HCT116 (cell line): ENCODE results near the gene TBRG4. TPM values are rescaled to one million over a fixed set of nuclear protein-coding genes. Genes with fewer than 3 reads are reported as not detected.

ENCODE experiments used
- ATAC-seq: fragments of 200-7000 bp; cut with Tn5 transposase; 2 replicates; pipeline ENCODE4 v1.9.1; 2020; ENCODE audit warnings: mild to moderate bottlenecking, moderate library complexity
- BruUV-seq: library from RNA; stranded (reverse); fragments of 400-500 nt; replicated peaks from 2 replicates; lab custom pipeline; 2021; lab: Mats Ljungman, UMichigan
- CTCF ChIA-PET: fragments of 300-600 bp; sonication (Branson Sonifier 250); formaldehyde crosslinking; loops from one replicate; lab custom pipeline; 2021; ENCODE audit warnings: antibody characterized with exemption; lab: Charles Lee
- POLR2A ChIA-PET: fragments of 300-600, 350-600 bp; sonication (Branson Sonifier 250); formaldehyde crosslinking; loops from one replicate; lab custom pipeline; 2021; ENCODE audit warnings: antibody characterized with exemption; lab: Charles Lee
- RAD21 ChIA-PET, 2 experiments: fragments of 300-600 bp; sonication (Branson Sonifier 250); formaldehyde crosslinking; loops; one replicate each; lab custom pipeline; 2023; ENCODE audit warnings: low total read pairs in 2 of 2; ENCODE audit not compliant: uncharacterized antibody in 2 of 2, unreplicated experiment in 2 of 2, low non-redundant PET in 1 of 2; lab: Charles Lee
- DNase-seq: peaks from one replicate; pipeline ENCODE4 v3.0.0-alpha.2; 2010; ENCODE audit warnings: low read depth, low spot score
- H2AFZ ChIP-seq: fragments of 200-600 bp; shearing (Covaris generic), sonication (generic); 2 replicates; pipeline ENCODE4 v1.6.1; 2017; ENCODE audit warnings: low read depth, mixed run types, mixed read lengths, antibody characterized with exemption, low read length; ENCODE audit not compliant: poor library complexity, severe bottlenecking
- H3K27ac ChIP-seq: 2 replicates; pipeline ENCODE4 v1.5.1; 2012; ENCODE audit warnings: low read depth, low read length
- H3K27me3 ChIP-seq: fragments of 200-600 bp; sonication (generic); 2 replicates; pipeline ENCODE4 v1.6.1; 2016; ENCODE audit warnings: mixed run types, low read length, mixed read lengths; ENCODE audit not compliant: insufficient read depth
- H3K36me3 ChIP-seq, 2 experiments: fragments of 200-500 bp in 1 of 2; fragments of 200-600 bp in 1 of 2; sonication (Bioruptor generic) in 1 of 2; sonication (generic) in 1 of 2; 2 replicates each; pipeline versions ENCODE4 v1.5.1 to v1.6.1; 2014 to 2016; ENCODE audit warnings: low read length in 2 of 2, inconsistent platforms in 1 of 2, mixed read lengths in 1 of 2, mixed run types in 1 of 2; ENCODE audit not compliant: insufficient read depth in 2 of 2, control insufficient read depth in 1 of 2
- H3K4me1 ChIP-seq, 2 experiments: fragments of 200-600 bp in 1 of 2; sonication (generic) in 1 of 2; 2 replicates each; pipeline versions ENCODE4 v1.5.1 to v1.6.1; 2012 to 2017; ENCODE audit warnings: low read length in 2 of 2, inconsistent platforms in 1 of 2, mild to moderate bottlenecking in 1 of 2, mixed read lengths in 1 of 2, mixed run types in 1 of 2, moderate library complexity in 1 of 2; ENCODE audit not compliant: insufficient read depth in 2 of 2, control insufficient read depth in 1 of 2
- H3K4me2 ChIP-seq: fragments of 200-600 bp; sonication (generic); 2 replicates; pipeline ENCODE4 v1.6.1; 2017; ENCODE audit warnings: mixed run types, low read length, mixed read lengths
- H3K4me3 ChIP-seq, 2 experiments: fragments of 200-600 bp in 1 of 2; sonication (generic) in 1 of 2; replicated peaks in 1 of 2; 2 replicates each; pipeline ENCODE4 v1.5.1; 2011 to 2016; ENCODE audit warnings: low read length in 2 of 2, control low read depth in 1 of 2, low read depth in 1 of 2, mild to moderate bottlenecking in 1 of 2, mixed read lengths in 1 of 2, mixed run types in 1 of 2
- H3K79me2 ChIP-seq: fragments of 200-600 bp; sonication (generic); 2 replicates; pipeline ENCODE4 v1.6.1; 2017; ENCODE audit warnings: mild to moderate bottlenecking, mixed run types, low read length, moderate library complexity, mixed read lengths; ENCODE audit not compliant: insufficient read depth
- H3K9ac ChIP-seq: fragments of 200-600 bp; sonication (generic); 2 replicates; pipeline ENCODE4 v1.6.1; 2016; ENCODE audit warnings: low read length, mixed read lengths
- H3K9me2 ChIP-seq: fragments of 200-600 bp; sonication (generic), shearing (Covaris generic); 2 replicates; pipeline ENCODE4 v1.6.1; 2017; ENCODE audit warnings: mixed run types, mild to moderate bottlenecking, moderate library complexity; ENCODE audit not compliant: insufficient read depth
- H3K9me3 ChIP-seq, 2 experiments: fragments of 200-500 bp in 1 of 2; fragments of 200-600 bp in 1 of 2; sonication (Bioruptor generic) in 1 of 2; sonication (generic) in 1 of 2; 2 replicates each; pipeline ENCODE4 v1.6.1; 2014 to 2017; ENCODE audit warnings: low read length in 2 of 2, mixed read lengths in 2 of 2, inconsistent platforms in 1 of 2, low read depth in 1 of 2, mild to moderate bottlenecking in 1 of 2, mixed run types in 1 of 2, moderate library complexity in 1 of 2; ENCODE audit not compliant: control insufficient read depth in 1 of 2, insufficient read depth in 1 of 2
- H4K20me1 ChIP-seq: fragments of 200-600 bp; sonication (generic), shearing (Covaris generic); 2 replicates; pipeline ENCODE4 v1.6.1; 2017; ENCODE audit warnings: mixed run types, mild to moderate bottlenecking, moderate library complexity; ENCODE audit not compliant: insufficient read depth
- CBX3 ChIP-seq: IDR thresholded peaks from 2 replicates; pipeline ENCODE4 v1.6.1; 2012; ENCODE audit warnings: low read depth
- CEBPB ChIP-seq: IDR thresholded peaks from 2 replicates; pipeline ENCODE4 v1.6.1; 2012; ENCODE audit warnings: low read depth
- EGR1 ChIP-seq: IDR thresholded peaks from 2 replicates; pipeline ENCODE4 v1.6.1; 2012; ENCODE audit warnings: low read depth
- ELF1 ChIP-seq: IDR thresholded peaks from 2 replicates; pipeline ENCODE4 v1.6.1; 2012; ENCODE audit warnings: low read depth, borderline replicate concordance
- EZH2 ChIP-seq: fragments of 200-600 bp; sonication (generic); IDR thresholded peaks from 2 replicates; pipeline ENCODE4 v1.6.1; 2017; ENCODE audit warnings: antibody characterized with exemption, mixed run types
- EZH2phosphoT487 ChIP-seq: fragments of 200-600 bp; IDR thresholded peaks from 2 replicates; pipeline ENCODE4 v1.6.1; 2018; ENCODE audit warnings: antibody characterized with exemption, borderline replicate concordance
- FOSL1 ChIP-seq: IDR thresholded peaks from 2 replicates; pipeline ENCODE4 v1.6.1; 2012; ENCODE audit warnings: low read depth
- JUND ChIP-seq: IDR thresholded peaks from 2 replicates; pipeline ENCODE4 v1.6.1; 2012
- RAD21 ChIP-seq: IDR thresholded peaks from 2 replicates; pipeline ENCODE4 v1.6.1; 2012; ENCODE audit warnings: low read depth, mild to moderate bottlenecking
- SP1 ChIP-seq: IDR thresholded peaks from 2 replicates; pipeline ENCODE4 v1.6.1; 2012; ENCODE audit warnings: low read depth
- SRF ChIP-seq: IDR thresholded peaks from 2 replicates; pipeline ENCODE4 v1.6.1; 2012; ENCODE audit warnings: low read depth
- TCF7L2 ChIP-seq: IDR thresholded peaks from 2 replicates; pipeline ENCODE4 v1.7.0; 2011; ENCODE audit warnings: borderline replicate concordance, inconsistent platforms; ENCODE audit not compliant: insufficient read depth, insufficient read length; ENCODE audit errors: extremely low read depth
- YY1 ChIP-seq: IDR thresholded peaks from 2 replicates; pipeline ENCODE4 v1.6.1; 2011; ENCODE audit warnings: low read length, low read depth, moderate library complexity, mild to moderate bottlenecking; ENCODE audit not compliant: insufficient replicate concordance; ENCODE audit errors: extremely low read depth
- ZNF274 ChIP-seq: fragments of 200-500 bp; sonication (Bioruptor generic); IDR thresholded peaks from 2 replicates; pipeline ENCODE4 v1.6.1; 2014; ENCODE audit warnings: mild to moderate bottlenecking, low read depth, low read length, inconsistent platforms
- intact Hi-C: fragments of 100-400 bp; cut with micrococcal nuclease; formaldehyde crosslinking; loops from 2 replicates; pipeline ENCODE4 v1.10.0; 2022
- total RNA-seq: library from RNA; stranded (reverse); gene quantifications from one replicate; pipeline ENCODE4 v1.2.1, GENCODE V29; 2021; ENCODE audit not compliant: unreplicated experiment
- TF ChIP-seq, protein P1 (sequence below): IDR thresholded peaks from 2 replicates; pipeline ENCODE4 v1.6.1; 2012; ENCODE audit warnings: low read depth
- TF ChIP-seq, protein P2 (sequence below), 3 experiments: fragments of 200-600 bp in 1 of 3; sonication (generic) in 1 of 3; IDR thresholded peaks in 2 of 3; conservative IDR thresholded peaks in 1 of 3; 2 replicates each; pipeline ENCODE4 v1.5.1; 2012 to 2017; ENCODE audit warnings: low read depth in 2 of 3, low read length in 2 of 3, antibody characterized with exemption in 1 of 3, borderline replicate concordance in 1 of 3, control low read depth in 1 of 3, mild to moderate bottlenecking in 1 of 3, mixed read lengths in 1 of 3, mixed run types in 1 of 3, moderate library complexity in 1 of 3; ENCODE audit not compliant: insufficient read depth in 1 of 3
- TF ChIP-seq, protein P3 (sequence below): IDR thresholded peaks from 2 replicates; pipeline ENCODE4 v1.6.1; 2012
- TF ChIP-seq, protein P4 (sequence below): IDR thresholded peaks from 2 replicates; pipeline ENCODE4 v1.6.1; 2011; ENCODE audit warnings: mild to moderate bottlenecking, low read length, moderate library complexity; ENCODE audit not compliant: insufficient replicate concordance; ENCODE audit errors: extremely low read depth
- TF ChIP-seq, protein P5 (sequence below): IDR thresholded peaks from 2 replicates; pipeline ENCODE4 v1.6.1; 2012

The TBRG4 gene
- total RNA-seq, 1 experiment from 2014 or later, result 136 TPM

DNA sequence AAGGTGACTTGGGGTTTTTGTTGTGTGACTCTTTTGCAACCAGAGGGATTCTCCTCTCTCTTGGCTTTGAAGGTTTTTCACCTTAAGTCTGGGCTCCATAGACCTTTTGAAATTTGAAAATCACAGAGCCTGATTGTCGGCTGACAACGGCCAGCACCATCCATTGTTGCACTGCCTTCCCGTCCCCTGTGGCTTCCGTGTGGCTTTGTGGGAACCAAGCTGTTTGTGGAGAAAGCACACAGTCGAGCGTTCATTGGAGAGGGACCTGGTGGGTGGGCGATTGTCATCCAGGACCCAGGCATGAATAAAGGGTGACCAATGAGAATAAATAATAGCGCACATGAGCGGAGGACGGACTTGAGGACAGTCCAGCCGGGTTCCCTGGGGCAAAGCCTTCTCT lies 38.7 kb upstream of the TBRG4 start:
- H3K9me3 ChIP-seq, result no peaks in the 10 kb centered on the region
- H3K9me2 ChIP-seq, result no peaks in the 10 kb centered on the region
- H3K27me3 ChIP-seq, result no peaks in the 10 kb centered on the region; the same call in 1 of the 2 replicates
- H3K4me2 ChIP-seq, result no peak overlapping the region
- H3K79me2 ChIP-seq, result no peaks in the 10 kb centered on the region
- H3K4me1 ChIP-seq, result peaks cover 0 to 7% of the 10 kb centered on the region in 2 experiments; a peak in 1 of 4 replicates
- ATAC-seq, result no peak
- H4K20me1 ChIP-seq, result no peaks in the 10 kb centered on the region; the same call in 1 of the 2 replicates
- DNase-seq, result no peak
- ChIA-PET RAD21 (no interaction called here), CTCF (no interaction called here), POLR2A (no interaction called here)
- no peak overlapping the region for H3K4me3 ChIP-seq
- no peaks in the 10 kb centered on the region for H3K36me3 ChIP-seq
- no TSS peak for BruUV-seq
- H2AFZ ChIP-seq, result no peak overlapping the region
- no peak overlapping the region for H3K27ac ChIP-seq
- no peak for TF ChIP-seq CEBPB
- no peak for TF ChIP-seq EZH2phosphoT487
- TF ChIP-seq ZNF274, result no peak
- TF ChIP-seq, protein P1, sequence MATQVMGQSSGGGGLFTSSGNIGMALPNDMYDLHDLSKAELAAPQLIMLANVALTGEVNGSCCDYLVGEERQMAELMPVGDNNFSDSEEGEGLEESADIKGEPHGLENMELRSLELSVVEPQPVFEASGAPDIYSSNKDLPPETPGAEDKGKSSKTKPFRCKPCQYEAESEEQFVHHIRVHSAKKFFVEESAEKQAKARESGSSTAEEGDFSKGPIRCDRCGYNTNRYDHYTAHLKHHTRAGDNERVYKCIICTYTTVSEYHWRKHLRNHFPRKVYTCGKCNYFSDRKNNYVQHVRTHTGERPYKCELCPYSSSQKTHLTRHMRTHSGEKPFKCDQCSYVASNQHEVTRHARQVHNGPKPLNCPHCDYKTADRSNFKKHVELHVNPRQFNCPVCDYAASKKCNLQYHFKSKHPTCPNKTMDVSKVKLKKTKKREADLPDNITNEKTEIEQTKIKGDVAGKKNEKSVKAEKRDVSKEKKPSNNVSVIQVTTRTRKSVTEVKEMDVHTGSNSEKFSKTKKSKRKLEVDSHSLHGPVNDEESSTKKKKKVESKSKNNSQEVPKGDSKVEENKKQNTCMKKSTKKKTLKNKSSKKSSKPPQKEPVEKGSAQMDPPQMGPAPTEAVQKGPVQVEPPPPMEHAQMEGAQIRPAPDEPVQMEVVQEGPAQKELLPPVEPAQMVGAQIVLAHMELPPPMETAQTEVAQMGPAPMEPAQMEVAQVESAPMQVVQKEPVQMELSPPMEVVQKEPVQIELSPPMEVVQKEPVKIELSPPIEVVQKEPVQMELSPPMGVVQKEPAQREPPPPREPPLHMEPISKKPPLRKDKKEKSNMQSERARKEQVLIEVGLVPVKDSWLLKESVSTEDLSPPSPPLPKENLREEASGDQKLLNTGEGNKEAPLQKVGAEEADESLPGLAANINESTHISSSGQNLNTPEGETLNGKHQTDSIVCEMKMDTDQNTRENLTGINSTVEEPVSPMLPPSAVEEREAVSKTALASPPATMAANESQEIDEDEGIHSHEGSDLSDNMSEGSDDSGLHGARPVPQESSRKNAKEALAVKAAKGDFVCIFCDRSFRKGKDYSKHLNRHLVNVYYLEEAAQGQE, result no peak
- TF ChIP-seq, protein P2, sequence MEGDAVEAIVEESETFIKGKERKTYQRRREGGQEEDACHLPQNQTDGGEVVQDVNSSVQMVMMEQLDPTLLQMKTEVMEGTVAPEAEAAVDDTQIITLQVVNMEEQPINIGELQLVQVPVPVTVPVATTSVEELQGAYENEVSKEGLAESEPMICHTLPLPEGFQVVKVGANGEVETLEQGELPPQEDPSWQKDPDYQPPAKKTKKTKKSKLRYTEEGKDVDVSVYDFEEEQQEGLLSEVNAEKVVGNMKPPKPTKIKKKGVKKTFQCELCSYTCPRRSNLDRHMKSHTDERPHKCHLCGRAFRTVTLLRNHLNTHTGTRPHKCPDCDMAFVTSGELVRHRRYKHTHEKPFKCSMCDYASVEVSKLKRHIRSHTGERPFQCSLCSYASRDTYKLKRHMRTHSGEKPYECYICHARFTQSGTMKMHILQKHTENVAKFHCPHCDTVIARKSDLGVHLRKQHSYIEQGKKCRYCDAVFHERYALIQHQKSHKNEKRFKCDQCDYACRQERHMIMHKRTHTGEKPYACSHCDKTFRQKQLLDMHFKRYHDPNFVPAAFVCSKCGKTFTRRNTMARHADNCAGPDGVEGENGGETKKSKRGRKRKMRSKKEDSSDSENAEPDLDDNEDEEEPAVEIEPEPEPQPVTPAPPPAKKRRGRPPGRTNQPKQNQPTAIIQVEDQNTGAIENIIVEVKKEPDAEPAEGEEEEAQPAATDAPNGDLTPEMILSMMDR (IDR thresholded peaks at IDR 0.05 in 2 of 3, conservative IDR thresholded peaks at IDR 0.05 in 1 of 3; ENCODE audit: borderline replicate concordance in 1 of 3, insufficient read depth in 1 of 3, low read depth in 2 of 3, low read length in 2 of 3), result no peak
- no peak for TF ChIP-seq ELF1
- TF ChIP-seq SRF, result no peak
- TF ChIP-seq EGR1, result no peak
- TF ChIP-seq, protein P3, sequence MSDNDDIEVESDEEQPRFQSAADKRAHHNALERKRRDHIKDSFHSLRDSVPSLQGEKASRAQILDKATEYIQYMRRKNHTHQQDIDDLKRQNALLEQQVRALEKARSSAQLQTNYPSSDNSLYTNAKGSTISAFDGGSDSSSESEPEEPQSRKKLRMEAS, result no peak
- no peak for TF ChIP-seq FOSL1
- no peak for TF ChIP-seq EZH2
- no peak for TF ChIP-seq RAD21
- TF ChIP-seq SP1, result no peak
- TF ChIP-seq JUND, result no peak
- TF ChIP-seq, protein P4, sequence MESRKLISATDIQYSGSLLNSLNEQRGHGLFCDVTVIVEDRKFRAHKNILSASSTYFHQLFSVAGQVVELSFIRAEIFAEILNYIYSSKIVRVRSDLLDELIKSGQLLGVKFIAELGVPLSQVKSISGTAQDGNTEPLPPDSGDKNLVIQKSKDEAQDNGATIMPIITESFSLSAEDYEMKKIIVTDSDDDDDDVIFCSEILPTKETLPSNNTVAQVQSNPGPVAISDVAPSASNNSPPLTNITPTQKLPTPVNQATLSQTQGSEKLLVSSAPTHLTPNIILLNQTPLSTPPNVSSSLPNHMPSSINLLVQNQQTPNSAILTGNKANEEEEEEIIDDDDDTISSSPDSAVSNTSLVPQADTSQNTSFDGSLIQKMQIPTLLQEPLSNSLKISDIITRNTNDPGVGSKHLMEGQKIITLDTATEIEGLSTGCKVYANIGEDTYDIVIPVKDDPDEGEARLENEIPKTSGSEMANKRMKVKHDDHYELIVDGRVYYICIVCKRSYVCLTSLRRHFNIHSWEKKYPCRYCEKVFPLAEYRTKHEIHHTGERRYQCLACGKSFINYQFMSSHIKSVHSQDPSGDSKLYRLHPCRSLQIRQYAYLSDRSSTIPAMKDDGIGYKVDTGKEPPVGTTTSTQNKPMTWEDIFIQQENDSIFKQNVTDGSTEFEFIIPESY, result no peak
- TF ChIP-seq, protein P5, sequence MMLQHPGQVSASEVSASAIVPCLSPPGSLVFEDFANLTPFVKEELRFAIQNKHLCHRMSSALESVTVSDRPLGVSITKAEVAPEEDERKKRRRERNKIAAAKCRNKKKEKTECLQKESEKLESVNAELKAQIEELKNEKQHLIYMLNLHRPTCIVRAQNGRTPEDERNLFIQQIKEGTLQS, result no peak
- TF ChIP-seq CBX3, result no peak
- TF ChIP-seq TCF7L2, result no peak
- TF ChIP-seq YY1, result no peak
- H3K9ac ChIP-seq, result no peak overlapping the region
- intact Hi-C loops, result no loop called here
